Fibroblast of skin of scalp (primary cell): ENCODE data around the gene RFX1.

Source experiments
- DNase-seq: peaks from one replicate; pipeline ENCODE4 v3.0.0-alpha.2; 2013

RFX1 gene

DNA sequence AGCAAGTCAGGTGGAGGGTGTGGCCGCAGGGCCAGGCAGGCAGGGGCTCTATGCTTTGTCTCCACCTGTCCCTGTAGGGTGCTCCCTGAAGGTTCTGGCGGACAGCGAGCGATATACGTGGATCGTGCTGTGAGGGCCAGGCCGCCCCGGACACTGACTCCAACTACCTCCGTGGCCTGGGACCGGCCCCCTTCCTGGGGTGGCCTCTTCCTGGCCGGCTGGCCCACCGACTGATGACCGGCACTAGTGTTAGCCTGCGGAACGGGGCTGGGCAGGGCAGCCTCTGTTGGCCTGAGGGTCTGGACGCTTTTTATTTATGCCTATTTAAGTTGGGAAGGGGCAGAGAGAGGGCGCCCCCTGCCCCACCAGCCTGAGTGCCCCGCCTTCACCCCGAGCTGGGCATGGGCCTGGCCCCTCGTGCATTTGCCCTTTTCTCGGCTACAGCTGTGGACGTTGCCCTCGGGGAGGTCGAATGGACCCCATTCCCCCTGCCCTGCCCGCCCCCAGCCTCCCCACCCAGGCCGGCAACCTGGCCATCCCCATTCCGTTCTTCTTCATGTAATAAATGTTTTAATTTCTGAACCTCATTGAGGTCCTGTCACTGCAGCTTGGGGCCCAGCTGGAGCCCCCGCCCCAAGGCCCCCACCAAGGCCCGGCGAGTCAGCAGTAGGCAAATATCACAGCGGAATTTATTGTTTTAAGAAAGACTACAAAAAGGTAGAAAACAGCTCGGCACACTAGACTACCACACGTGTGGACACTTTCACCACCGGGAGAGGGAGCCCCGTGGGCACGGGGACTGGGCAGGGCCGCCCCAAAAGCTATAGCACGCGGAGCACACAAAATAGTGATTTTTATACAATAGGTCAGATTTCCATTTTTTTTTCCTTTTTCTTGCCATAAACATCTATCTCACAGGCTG, 45.0 kb downstream of the RFX1 start:
- no peak for DNase-seq

DNA sequence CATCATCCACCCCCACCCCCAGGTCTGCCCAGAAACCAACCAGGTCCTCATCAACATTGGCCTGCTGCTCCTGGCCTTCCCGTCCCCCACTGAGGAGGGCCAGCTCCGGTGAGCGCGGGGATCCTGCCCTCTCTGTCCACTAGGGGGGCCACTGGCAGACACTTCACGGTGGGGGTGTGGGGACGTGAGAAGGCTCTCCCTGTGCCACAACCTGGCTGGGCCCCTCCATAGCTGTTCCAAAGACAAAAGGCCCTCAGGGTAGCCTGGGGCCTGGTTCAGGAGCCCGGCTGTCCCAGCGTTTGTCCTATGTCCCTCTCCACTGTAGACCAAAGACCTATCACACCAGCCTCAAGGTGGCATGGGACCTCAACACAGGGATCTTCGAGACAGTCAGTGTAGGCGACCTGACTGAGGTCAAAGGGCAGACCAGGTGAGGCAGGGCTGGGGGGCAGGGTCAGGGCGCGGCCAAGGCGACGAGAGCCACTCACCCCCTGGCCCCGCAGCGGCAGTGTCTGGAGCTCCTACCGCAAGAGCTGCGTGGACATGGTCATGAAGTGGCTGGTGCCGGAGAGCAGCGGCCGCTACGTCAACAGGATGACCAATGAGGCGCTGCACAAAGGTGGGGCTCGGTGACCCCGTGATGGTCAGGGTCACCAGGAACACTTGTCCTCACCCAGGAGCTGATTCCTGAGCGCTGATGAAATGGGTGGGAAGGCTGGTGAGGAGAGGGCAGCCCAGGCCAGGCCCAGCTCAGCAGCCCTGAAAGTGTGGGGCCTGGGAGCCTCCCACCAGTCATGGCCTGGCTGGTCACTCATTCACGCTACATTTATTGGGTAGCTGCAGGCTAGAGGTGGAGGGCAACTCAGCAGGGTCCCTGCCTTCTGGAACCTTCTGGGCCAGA, 45.9 kb downstream of the RFX1 start:
- no peak for DNase-seq

DNA sequence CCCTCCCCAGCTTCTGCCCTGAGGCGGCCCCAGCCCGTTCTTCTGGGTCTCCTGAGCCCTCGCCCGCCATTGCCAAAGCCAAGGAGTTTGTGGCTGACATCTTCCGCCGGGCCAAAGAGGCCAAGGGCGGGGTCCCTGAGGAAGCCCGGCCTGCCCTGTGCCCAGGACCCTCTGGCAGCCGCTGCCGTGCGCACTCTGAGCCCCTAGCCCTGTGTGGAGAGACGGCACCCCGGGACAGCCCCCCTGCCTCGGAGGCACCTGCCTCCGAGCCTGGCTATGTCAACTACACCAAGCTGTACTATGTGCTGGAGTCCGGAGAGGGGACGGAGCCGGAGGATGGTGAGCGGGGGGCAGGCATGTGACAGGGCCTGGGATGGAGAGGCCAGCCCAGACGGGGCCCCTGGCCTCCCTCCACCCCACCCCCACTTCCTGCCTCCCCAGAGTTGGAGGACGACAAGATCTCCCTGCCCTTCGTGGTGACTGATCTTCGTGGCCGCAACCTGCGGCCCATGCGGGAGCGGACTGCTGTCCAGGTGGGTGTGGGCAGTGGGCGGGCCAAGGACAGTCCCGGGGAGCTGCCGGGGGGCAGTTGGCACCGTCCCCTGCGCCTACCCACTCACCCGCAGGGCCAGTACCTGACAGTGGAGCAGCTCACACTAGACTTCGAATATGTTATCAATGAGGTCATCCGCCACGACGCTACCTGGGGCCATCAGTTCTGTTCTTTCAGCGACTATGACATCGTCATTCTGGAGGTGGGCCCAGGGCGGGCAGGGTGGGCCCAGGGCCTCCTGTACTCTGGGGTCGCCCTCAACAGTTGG, 46.8 kb downstream of the RFX1 start:
- DNase-seq, result no peak

- no peak for DNase-seq
These were observed 48.1 kb downstream of the RFX1 start for GRCh38 chr19:13958043-13958442.

DNA sequence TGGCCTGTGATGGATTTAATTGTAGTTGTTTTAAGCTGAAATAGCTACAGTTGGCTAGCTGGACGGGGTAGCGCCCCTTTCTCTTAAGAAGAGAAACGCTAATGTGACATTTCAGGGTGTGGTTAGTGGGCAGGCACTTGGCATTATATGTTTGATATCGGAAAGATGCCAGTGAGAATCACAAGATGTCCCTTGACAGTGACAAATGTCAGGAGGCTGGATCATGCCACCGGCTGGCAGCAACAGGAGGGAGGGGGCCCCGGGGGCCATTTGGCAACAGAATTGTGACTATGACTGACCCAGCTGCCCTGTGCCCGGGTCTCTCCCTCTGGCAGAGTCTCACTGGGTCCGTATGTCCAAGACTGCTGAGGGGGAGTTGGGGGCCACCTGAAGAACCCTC, 49.1 kb downstream of the RFX1 start:
- no peak for DNase-seq

- no peak for DNase-seq
These were observed 49.8 kb downstream of the RFX1 start for GRCh38 chr19:13956365-13956744.

DNA sequence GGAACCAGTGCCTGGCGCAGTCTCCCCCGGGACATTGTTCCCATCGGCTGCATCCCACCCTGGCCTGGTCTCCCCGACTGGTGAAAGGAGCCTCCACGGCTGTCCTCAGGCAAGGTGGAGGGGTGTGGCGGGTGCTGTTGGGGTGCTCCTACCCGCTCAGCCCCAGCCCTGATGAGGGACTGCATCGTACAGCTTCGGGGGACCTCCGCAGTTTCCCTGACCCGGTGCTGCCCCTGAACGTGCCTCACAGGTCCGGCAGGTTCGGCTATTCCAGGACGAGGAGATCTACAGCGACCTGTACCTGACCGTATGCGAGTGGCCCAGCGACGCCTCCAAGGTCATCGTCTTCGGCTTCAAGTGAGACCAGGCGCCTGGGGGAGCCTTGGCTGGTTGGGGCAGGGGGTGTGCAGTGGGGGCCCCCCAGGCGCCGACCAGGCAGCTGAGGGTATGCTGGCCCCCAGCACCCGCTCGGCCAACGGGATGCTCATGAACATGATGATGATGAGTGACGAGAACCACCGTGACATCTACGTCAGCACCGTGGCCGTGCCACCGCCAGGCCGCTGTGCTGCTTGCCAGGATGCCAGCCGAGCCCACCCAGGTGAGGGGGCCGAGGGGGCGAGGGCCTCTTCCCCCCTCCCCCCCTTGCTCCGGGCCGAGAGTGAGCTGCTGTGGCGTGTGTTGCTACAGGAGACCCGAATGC, 50.3 kb downstream of the RFX1 start:
- no peak for DNase-seq

GRCh38 chr19:13954185-13954584, 51.9 kb downstream of the RFX1 start:
- DNase-seq, result no peak

- DNase-seq, result peak; percentile 63
These were observed 53.1 kb downstream of the RFX1 start for GRCh38 chr19:13952931-13953531.

GRCh38 chr19:13952154-13952930, 53.8 kb downstream of the RFX1 start, which contains the start of gene DCAF15:
DCAF15 (plus strand) TSS chr19:13952509; CDS start chr19:13952513, 4 bp downstream.
- DNase-seq, result peak; percentile 100

GRCh38 chr19:13951799-13952153, 54.3 kb downstream of the RFX1 start:
- DNase-seq, result no peak

GRCh38 chr19:13951043-13951442, 55.1 kb downstream of the RFX1 start:
- DNase-seq, result no peak

DNA sequence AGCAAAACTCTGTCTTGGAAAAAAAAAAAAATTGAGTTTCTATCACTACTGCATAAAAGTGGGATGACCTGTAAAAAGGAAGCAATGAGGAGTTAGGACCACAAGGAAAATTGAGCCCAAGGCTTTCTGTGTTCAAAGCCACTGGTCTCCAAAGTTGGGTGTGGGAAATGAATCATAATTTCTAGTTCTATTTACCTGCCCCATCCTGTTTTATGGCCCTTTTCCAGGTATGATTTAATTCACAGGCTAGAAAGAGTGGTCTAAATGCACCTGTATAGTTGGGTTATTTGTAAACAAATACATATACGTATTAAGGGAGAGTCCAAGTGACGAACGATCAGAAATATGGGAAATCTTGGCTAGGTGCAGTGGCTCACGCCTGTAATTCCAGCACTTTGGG, 59.7 kb downstream of the RFX1 start:
- no peak for DNase-seq

DNA sequence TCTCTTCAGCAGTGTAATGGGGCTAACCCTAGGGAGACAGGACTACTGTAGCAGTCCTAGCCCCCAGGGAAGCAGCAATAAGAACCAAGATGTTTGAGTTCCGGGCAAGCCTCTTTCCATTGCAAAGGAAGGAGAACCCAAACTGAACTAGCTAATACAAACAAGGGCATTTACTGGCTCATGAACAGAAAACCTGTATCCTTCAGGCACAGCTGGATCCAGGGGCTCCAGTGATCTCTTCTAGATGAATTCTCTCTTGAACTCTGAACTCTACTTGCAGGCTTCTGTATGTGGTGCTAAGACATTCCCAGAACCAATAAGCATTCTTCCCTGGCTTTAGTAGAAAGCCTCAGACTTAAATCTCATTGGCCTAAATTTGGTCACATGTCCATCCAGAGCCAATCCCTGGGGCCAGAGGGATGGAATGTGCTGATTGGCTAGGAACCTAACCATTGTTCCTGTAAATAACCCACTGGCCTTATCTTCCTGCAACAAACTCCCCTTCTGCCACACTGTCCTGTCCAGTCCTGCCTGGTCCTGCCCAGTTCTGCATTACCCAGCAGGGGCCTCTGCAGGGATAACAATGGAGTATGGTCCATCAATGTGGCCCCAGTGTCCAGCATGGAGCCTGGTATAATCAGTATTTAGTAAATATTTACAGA, 64.0 kb downstream of the RFX1 start:
- DNase-seq, result no peak

GRCh38 chr19:13938301-13939064, 67.6 kb downstream of the RFX1 start, which contains the start of gene PODNL1:
PODNL1 (minus strand) TSS chr19:13938417; CDS start chr19:13938181, 236 bp downstream.
- DNase-seq, result peak; percentile 92

- no peak for DNase-seq
These were observed 68.4 kb downstream of the RFX1 start for GRCh38 chr19:13937479-13938300.

DNA sequence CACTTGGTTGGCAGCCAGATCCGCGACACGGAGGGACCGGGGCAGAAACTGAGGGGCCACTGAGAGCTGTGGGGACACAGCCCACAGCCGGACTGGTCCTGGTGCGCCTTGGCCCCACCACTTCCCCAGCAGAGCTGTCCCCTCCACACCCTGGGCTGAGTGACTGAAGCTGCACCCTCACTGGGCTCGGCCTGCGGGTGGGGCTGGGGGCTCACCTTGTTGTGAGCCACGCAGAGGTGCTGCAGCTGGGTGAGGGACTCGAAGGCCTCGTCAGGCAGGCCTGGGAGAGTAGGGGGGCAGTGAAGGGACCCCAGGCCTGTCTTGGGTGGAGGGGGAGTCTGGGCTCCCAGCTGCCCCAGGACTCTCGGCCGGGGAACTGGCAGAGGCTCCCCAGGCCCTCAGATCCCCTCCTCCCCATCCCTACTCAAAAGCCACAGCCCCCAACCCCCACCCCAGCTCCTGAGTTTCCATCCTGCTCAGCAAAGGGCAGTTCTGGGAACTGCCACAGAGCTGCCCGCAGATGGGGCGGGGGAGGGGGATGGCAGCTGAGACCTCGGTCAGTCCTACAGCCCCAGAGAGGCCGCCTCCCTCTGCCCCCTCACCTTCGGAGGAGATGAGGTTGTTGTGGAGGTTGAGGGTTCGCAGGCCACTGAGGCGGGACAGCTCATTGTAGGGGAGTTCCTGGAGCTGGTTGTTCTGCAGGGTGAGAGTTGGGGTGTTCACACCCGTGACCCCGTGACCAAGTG, 70.2 kb downstream of the RFX1 start:
- DNase-seq, result no peak

DNA sequence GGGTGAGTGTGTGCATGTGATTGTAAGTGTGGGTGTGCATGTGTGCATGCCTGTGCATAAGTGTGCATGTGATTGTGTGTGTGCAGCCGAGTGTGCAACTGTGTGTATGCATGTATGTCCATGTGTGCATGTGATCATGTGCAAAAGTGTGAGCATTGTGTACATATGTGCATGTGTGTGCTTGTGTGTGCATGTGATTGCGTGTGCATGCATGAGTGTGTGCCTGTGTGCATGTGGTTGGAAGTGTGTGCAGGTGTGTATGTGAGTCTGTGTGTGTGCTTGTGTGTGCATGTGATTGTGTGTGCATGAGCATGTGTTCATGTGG, 71.4 kb downstream of the RFX1 start:
- DNase-seq, result no peak
